HG03469 (cell line): Measurements from ENCODE around the gene HIKESHI.

Experiments
- ATAC-seq: cut with Tn5 transposase; IDR thresholded peaks from one replicate; pipeline ENCODE4 v1.9.1; 2021; ENCODE audit warnings: mild to moderate bottlenecking, moderate library complexity, moderate number of reproducible peaks; ENCODE audit not compliant: unreplicated experiment

HIKESHI gene

GRCh38 chr11:86374069-86374468, 72.0 kb downstream of the HIKESHI start:
- no peak for ATAC-seq

- ATAC-seq = no peak
These were observed 72.5 kb downstream of the HIKESHI start, which contains the start of gene CCDC81 for GRCh38 chr11:86374586-86374985. Gene CCDC81 (plus strand): TSS chr11:86374887. CDS start chr11:86375164, 277 bp downstream.

- ATAC-seq = no peak
These were observed 75.9 kb downstream of the HIKESHI start for GRCh38 chr11:86377972-86378371.

GRCh38 chr11:86380295-86381059, 78.4 kb downstream of the HIKESHI start:
- no peak for ATAC-seq

GRCh38 chr11:86383041-86383955, 81.3 kb downstream of the HIKESHI start:
- ATAC-seq = no peak

- no peak for ATAC-seq
These were observed 84.2 kb downstream of the HIKESHI start for GRCh38 chr11:86386283-86386682.

- ATAC-seq = no peak
These were observed 84.7 kb downstream of the HIKESHI start for GRCh38 chr11:86386746-86387145.

- no peak for ATAC-seq
These were observed 86.2 kb downstream of the HIKESHI start for GRCh38 chr11:86388198-86388597.

GRCh38 chr11:86390487-86390886, 88.4 kb downstream of the HIKESHI start:
- no peak for ATAC-seq

GRCh38 chr11:86395061-86395551, 93.1 kb downstream of the HIKESHI start:
- ATAC-seq = no peak
